ENCODE results near the gene OR51B4. TPM values are rescaled to one million over a fixed set of nuclear protein-coding genes. Genes with fewer than 3 reads are reported as not detected.
"Not testable (repeated sequence)": the region's sequence is repeated elsewhere in the genome, so short reads cannot be mapped to it uniquely, and the experiment has no call there.

OR51B4 gene
- not detected in 2 replicates for total RNA-seq (2012; rRNA removed)

- Histone ChIP-seq H3K36me3 (ENCODE audit: insufficient read depth, low read length) (no peaks in the 10 kb centered on the region), H3K4me1 (ENCODE audit: control insufficient read depth, insufficient read depth, low read length) (no peaks in the 10 kb centered on the region), H3K4me2 (ENCODE audit: low read length) (no peak within 1 kb of the TSS), H3K27me3 (ENCODE audit: control insufficient read depth, insufficient read depth, low read length) (no peaks in the 10 kb centered on the region), H3K4me3 (ENCODE audit: low read length) (no peak within 1 kb of the TSS), H3K9ac (ENCODE audit: low read depth, low read length) (no peak within 1 kb of the TSS), H3K9me3 (replicated peaks; ENCODE audit: low read length) (no peaks in the 10 kb centered on the region)
These were observed at the start of gene OR51B4 for GRCh38 chr11:5301846-5302245. Gene OR51B4 (minus strand): TSS chr11:5301946. CDS start chr11:5301946, 0 bp downstream.

- no peaks in the 10 kb centered on the region for H3K27me3 ChIP-seq (ENCODE audit: control insufficient read depth, insufficient read depth, low read length)
- H3K9ac ChIP-seq (ENCODE audit: low read depth, low read length): no peak within 1 kb of the TSS
- no peak within 1 kb of the TSS for H3K4me3 ChIP-seq (ENCODE audit: low read length)
- H3K36me3 ChIP-seq (ENCODE audit: insufficient read depth, low read length): no peaks in the 10 kb centered on the region
- no peaks in the 10 kb centered on the region for H3K9me3 ChIP-seq (replicated peaks; ENCODE audit: low read length)
- no peaks in the 10 kb centered on the region for H3K4me1 ChIP-seq (ENCODE audit: control insufficient read depth, insufficient read depth, low read length)
- H3K4me2 ChIP-seq (ENCODE audit: low read length): no peak within 1 kb of the TSS
These were observed 49.5 kb upstream of the OR51B4 start, which contains the start of gene OR51B6 for GRCh38 chr11:5351208-5351607. Gene OR51B6 (plus strand): TSS chr11:5351508. CDS start chr11:5351508, 0 bp downstream.

DNA sequence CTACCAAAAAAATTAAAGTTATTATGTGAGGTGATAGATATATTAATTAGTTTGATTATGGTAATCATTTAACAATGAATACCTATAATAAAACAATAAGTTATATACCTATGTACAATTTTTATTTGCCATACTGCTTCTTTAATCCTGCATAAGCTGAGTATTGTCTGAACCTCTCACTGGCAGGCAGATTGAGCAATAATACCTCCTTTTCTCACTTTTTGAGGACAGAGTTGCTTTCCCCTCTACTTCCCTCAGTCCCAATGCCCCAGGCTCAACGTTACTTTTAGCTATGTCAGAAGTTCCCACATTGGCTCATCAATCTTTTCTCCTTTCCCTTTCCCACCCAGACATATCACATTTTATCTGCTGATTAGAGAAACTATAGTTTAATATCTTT, 47.8 kb upstream of the OR51B4 start:
- Histone ChIP-seq H3K4me3 (ENCODE audit: low read length) (no peak overlapping the region), H3K9me3 (replicated peaks; ENCODE audit: low read length) (no peaks in the 10 kb centered on the region), H3K9ac (ENCODE audit: low read depth, low read length) (no peak overlapping the region), H3K36me3 (ENCODE audit: insufficient read depth, low read length) (no peaks in the 10 kb centered on the region), H3K4me2 (ENCODE audit: low read length) (no peak overlapping the region), H3K4me1 (ENCODE audit: control insufficient read depth, insufficient read depth, low read length) (no peaks in the 10 kb centered on the region), H3K27me3 (ENCODE audit: control insufficient read depth, insufficient read depth, low read length) (no peaks in the 10 kb centered on the region)

DNA sequence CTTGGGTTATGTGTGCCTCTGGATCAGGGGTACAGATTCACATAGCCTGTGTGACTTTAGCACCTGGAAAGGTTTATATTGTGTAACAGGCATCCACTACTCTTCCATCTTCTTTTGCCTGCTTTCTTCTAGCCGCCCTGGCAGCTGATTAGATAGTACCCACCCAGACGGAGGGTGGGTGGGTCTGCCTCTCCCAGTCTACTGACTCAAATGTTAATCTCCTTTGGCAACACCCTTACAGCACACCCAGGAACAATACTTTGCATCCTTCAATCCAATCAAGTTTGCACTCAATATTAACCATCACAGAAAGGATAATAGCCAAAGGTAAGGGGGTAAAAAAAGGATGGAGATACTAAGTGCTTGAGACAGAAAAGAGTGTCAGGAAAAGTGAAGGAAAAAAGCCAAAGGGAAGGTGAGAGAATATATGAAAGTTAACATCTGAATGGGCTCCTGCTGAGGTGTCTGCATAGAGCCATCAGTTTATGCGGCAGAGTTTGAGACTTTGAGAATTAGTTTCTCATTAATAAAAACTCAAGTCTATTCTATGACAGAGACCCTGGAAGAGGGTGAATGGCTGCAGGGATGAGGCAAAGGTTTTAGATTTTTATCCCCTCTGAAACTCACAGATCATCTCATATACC, 46.9 kb upstream of the OR51B4 start:
- Histone ChIP-seq H3K27me3 (ENCODE audit: control insufficient read depth, insufficient read depth, low read length) (no peaks in the 10 kb centered on the region), H3K9ac (ENCODE audit: low read depth, low read length) (no peak overlapping the region), H3K36me3 (ENCODE audit: insufficient read depth, low read length) (no peaks in the 10 kb centered on the region), H3K4me1 (ENCODE audit: control insufficient read depth, insufficient read depth, low read length) (no peaks in the 10 kb centered on the region), H3K4me3 (ENCODE audit: low read length) (no peak overlapping the region), H3K9me3 (replicated peaks; ENCODE audit: low read length) (no peaks in the 10 kb centered on the region), H3K4me2 (ENCODE audit: low read length) (no peak overlapping the region)

DNA sequence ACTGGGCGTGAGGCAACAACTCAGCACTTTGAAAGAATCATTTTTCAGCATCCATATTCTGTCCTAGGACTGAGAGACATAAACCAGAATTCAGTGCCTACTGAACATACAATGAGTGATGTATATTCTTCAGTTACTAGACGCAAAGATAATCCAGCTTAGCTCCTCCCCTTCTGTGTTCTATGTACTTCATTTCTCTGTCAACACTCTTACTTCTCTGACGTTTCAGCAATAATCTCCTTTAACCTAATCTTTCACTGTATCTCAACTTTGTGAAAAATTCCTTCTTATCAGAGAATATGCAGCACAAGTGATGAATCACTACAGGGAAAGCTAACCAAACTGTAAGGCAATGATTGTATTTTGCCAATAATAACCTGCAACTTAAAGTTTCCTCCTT, 44.1 kb upstream of the OR51B4 start:
- Histone ChIP-seq H3K27me3 (ENCODE audit: control insufficient read depth, insufficient read depth, low read length) (no peaks in the 10 kb centered on the region), H3K4me3 (ENCODE audit: low read length) (no peak overlapping the region)

GRCh38 chr11:5343474-5344335, 42.0 kb upstream of the OR51B4 start, which contains the start of gene OR51B5:
Gene OR51B5 (minus strand): TSS chr11:5343524. CDS start chr11:5343524, 0 bp downstream.
- Histone ChIP-seq H3K4me3 (ENCODE audit: low read length) (no peak within 1 kb of the TSS), H3K9me3 (replicated peaks; ENCODE audit: low read length) (no peaks in the 10 kb centered on the region), H3K36me3 (ENCODE audit: insufficient read depth, low read length) (no peaks in the 10 kb centered on the region), H3K9ac (ENCODE audit: low read depth, low read length) (no peak within 1 kb of the TSS), H3K4me2 (ENCODE audit: low read length) (no peak within 1 kb of the TSS), H3K27me3 (ENCODE audit: control insufficient read depth, insufficient read depth, low read length) (no peaks in the 10 kb centered on the region), H3K4me1 (ENCODE audit: control insufficient read depth, insufficient read depth, low read length) (no peaks in the 10 kb centered on the region)

More for the DNA sequence above, 44.1 kb upstream of the OR51B4 start:
- H3K36me3 ChIP-seq (ENCODE audit: insufficient read depth, low read length): no peaks in the 10 kb centered on the region
- no peak overlapping the region for H3K9ac ChIP-seq (ENCODE audit: low read depth, low read length)
- H3K4me2 ChIP-seq (ENCODE audit: low read length): no peak overlapping the region
- H3K4me1 ChIP-seq (ENCODE audit: control insufficient read depth, insufficient read depth, low read length): no peaks in the 10 kb centered on the region
- H3K9me3 ChIP-seq (replicated peaks; ENCODE audit: low read length): no peaks in the 10 kb centered on the region

GRCh38 chr11:5339771-5340322, 38.1 kb upstream of the OR51B4 start:
- Histone ChIP-seq H3K4me2 (ENCODE audit: low read length) (no peak overlapping the region), H3K9me3 (replicated peaks; ENCODE audit: low read length) (no peaks in the 10 kb centered on the region), H3K36me3 (ENCODE audit: insufficient read depth, low read length) (no peaks in the 10 kb centered on the region), H3K4me1 (ENCODE audit: control insufficient read depth, insufficient read depth, low read length) (no peaks in the 10 kb centered on the region), H3K9ac (ENCODE audit: low read depth, low read length) (no peak overlapping the region), H3K27me3 (ENCODE audit: control insufficient read depth, insufficient read depth, low read length) (no peaks in the 10 kb centered on the region), H3K4me3 (ENCODE audit: low read length) (no peak overlapping the region)

- not testable (repeated sequence) for H3K4me3 ChIP-seq (ENCODE audit: low read length); H3K4me1 ChIP-seq (ENCODE audit: control insufficient read depth, insufficient read depth, low read length); H3K9me3 ChIP-seq (replicated peaks; ENCODE audit: low read length); H3K27me3 ChIP-seq (ENCODE audit: control insufficient read depth, insufficient read depth, low read length); H3K36me3 ChIP-seq (ENCODE audit: insufficient read depth, low read length); H3K4me2 ChIP-seq (ENCODE audit: low read length); H3K9ac ChIP-seq (ENCODE audit: low read depth, low read length)
These were observed 35.5 kb upstream of the OR51B4 start for GRCh38 chr11:5337253-5337652.

GRCh38 chr11:5336331-5336730, 34.6 kb upstream of the OR51B4 start:
- no peaks in the 10 kb centered on the region for H3K27me3 ChIP-seq (ENCODE audit: control insufficient read depth, insufficient read depth, low read length)
- no peaks in the 10 kb centered on the region for H3K9me3 ChIP-seq (replicated peaks; ENCODE audit: low read length)
- H3K4me2 ChIP-seq (ENCODE audit: low read length): no peak overlapping the region
- H3K36me3 ChIP-seq (ENCODE audit: insufficient read depth, low read length): no peaks in the 10 kb centered on the region
- no peaks in the 10 kb centered on the region for H3K4me1 ChIP-seq (ENCODE audit: control insufficient read depth, insufficient read depth, low read length)
- H3K9ac ChIP-seq (ENCODE audit: low read depth, low read length): no peak overlapping the region
- no peak overlapping the region for H3K4me3 ChIP-seq (ENCODE audit: low read length)

DNA sequence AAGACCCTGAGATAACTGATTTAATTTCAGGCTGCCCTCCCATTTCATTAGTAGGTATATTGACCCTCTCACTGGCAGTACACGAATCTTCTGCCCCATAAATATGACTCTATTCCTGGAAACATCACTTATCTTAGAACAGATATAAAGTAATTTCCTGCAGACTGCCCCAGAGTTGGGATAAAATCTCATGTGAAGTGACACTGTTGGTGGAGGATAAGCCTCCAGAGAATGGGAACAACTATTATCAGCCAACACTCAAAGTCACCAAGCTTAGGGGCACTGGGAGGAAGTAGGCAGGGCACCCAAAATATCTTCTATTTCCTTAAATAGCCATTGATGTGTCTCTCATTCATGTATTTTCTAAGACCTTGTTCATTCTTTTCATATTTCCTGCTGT, 33.4 kb upstream of the OR51B4 start:
- Histone ChIP-seq H3K9me3 (replicated peaks; ENCODE audit: low read length) (no peaks in the 10 kb centered on the region), H3K36me3 (ENCODE audit: insufficient read depth, low read length) (no peaks in the 10 kb centered on the region), H3K4me3 (ENCODE audit: low read length) (no peak overlapping the region), H3K27me3 (ENCODE audit: control insufficient read depth, insufficient read depth, low read length) (no peaks in the 10 kb centered on the region), H3K4me1 (ENCODE audit: control insufficient read depth, insufficient read depth, low read length) (no peaks in the 10 kb centered on the region), H3K4me2 (ENCODE audit: low read length) (no peak overlapping the region), H3K9ac (ENCODE audit: low read depth, low read length) (no peak overlapping the region)

DNA sequence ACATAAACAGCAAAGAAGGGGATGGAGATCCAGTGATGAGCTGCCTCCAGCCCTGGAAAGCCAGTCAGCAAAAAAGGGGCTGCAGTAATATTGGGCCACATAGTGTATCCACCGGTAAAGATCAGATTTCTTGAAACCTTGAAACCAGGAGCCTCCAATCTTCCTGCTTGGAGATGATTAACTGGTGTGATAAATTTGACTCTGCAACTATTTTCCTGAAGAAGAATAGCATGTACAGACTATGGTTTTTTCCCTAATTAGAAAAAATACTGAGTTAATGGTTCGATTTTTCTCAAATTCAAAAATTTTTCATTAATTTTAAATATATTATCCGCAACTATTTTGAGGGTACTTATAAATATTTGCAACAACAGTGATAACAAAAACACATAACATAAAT, 22.5 kb upstream of the OR51B4 start, which contains the start of gene OR51B2:
TSS of gene OR51B2 (minus strand) at position 101 of the 400 bp plus-strand sequence. CDS start at position 101, 0 bp downstream.
- no peaks in the 10 kb centered on the region for H3K36me3 ChIP-seq (ENCODE audit: insufficient read depth, low read length)
- H3K4me2 ChIP-seq (ENCODE audit: low read length): no peak within 1 kb of the TSS
- no peak within 1 kb of the TSS for H3K4me3 ChIP-seq (ENCODE audit: low read length)
- H3K4me1 ChIP-seq (ENCODE audit: control insufficient read depth, insufficient read depth, low read length): no peaks in the 10 kb centered on the region
- H3K9ac ChIP-seq (ENCODE audit: low read depth, low read length): no peak within 1 kb of the TSS
- H3K9me3 ChIP-seq (replicated peaks; ENCODE audit: low read length): no peaks in the 10 kb centered on the region
- H3K27me3 ChIP-seq (ENCODE audit: control insufficient read depth, insufficient read depth, low read length): no peaks in the 10 kb centered on the region
